CD14-positive monocyte (primary cell): ENCODE measurements around the gene HBM. TPM values are rescaled to one million over a fixed set of nuclear protein-coding genes. Genes with fewer than 3 reads are reported as not detected.
"Not testable (repeated sequence)": the region's sequence is repeated elsewhere in the genome, so short reads cannot be mapped to it uniquely, and the experiment has no call there.

Experiments
- DNase-seq, 3 donors: peaks; one replicate each; pipeline ENCODE4 v3.0.0-alpha.2; 2011 to 2022
- H2AFZ ChIP-seq: 2 replicates; pipeline ENCODE4 v1.6.0; 2012; ENCODE audit warnings: mild to moderate bottlenecking, low read depth, low read length, inconsistent platforms; ENCODE audit not compliant: insufficient read depth, poor library complexity, severe bottlenecking
- H3K27ac ChIP-seq, 2 donors: 1 replicate in 1 of 2; 2 replicates in 1 of 2; pipeline ENCODE4 v1.5.1; 2012 to 2013; ENCODE audit warnings: low read length in 2 of 2, control low read depth in 1 of 2, inconsistent platforms in 1 of 2, low read depth in 1 of 2, mild to moderate bottlenecking in 1 of 2
- H3K27me3 ChIP-seq, 2 donors: one replicate each; pipeline versions ENCODE4 v1.6.0 to v1.6.1; 2011 to 2013; ENCODE audit warnings: low read length in 2 of 2; ENCODE audit not compliant: control insufficient read depth in 2 of 2, insufficient read depth in 2 of 2
- H3K36me3 ChIP-seq, 2 donors: replicated peaks in 1 of 2; 1 replicate in 1 of 2; 2 replicates in 1 of 2; pipeline versions ENCODE4 v1.5.1 to v1.6.1; 2012 to 2013; ENCODE audit warnings: low read length in 2 of 2, control low read depth in 1 of 2, inconsistent platforms in 1 of 2, mild to moderate bottlenecking in 1 of 2; ENCODE audit not compliant: insufficient read depth in 2 of 2, control insufficient read depth in 1 of 2
- H3K4me1 ChIP-seq, 2 donors: 1 replicate in 1 of 2; 2 replicates in 1 of 2; pipeline versions ENCODE4 v1.5.1 to v1.6.1; 2012 to 2013; ENCODE audit warnings: low read length in 2 of 2, control low read depth in 1 of 2, inconsistent platforms in 1 of 2, mild to moderate bottlenecking in 1 of 2, moderate library complexity in 1 of 2; ENCODE audit not compliant: insufficient read depth in 2 of 2, control insufficient read depth in 1 of 2
- H3K4me2 ChIP-seq: replicated peaks from 2 replicates; pipeline ENCODE3; 2012; ENCODE audit warnings: low read length, moderate library complexity, mild to moderate bottlenecking; ENCODE audit not compliant: poor library complexity, severe bottlenecking; ENCODE audit errors: extremely low read depth
- H3K4me3 ChIP-seq, 3 experiments: fragments of 200-600 bp in 1 of 3; sonication (generic) in 1 of 3; replicated peaks in 1 of 3; 1 replicate in 2 of 3; 2 replicates in 1 of 3; pipeline ENCODE4 v1.5.1; 2011 to 2013; ENCODE audit warnings: low read length in 3 of 3, mild to moderate bottlenecking in 3 of 3, control low read depth in 2 of 3, low read depth in 2 of 3, inconsistent platforms in 1 of 3, moderate library complexity in 1 of 3
- H3K79me2 ChIP-seq: 2 replicates; pipeline ENCODE4 v1.6.0; 2012; ENCODE audit warnings: mild to moderate bottlenecking, control low read depth, inconsistent platforms, low read length, moderate library complexity; ENCODE audit not compliant: insufficient read depth
- H3K9ac ChIP-seq: 2 replicates; pipeline ENCODE4 v1.6.0; 2017; ENCODE audit warnings: low read length, mild to moderate bottlenecking; ENCODE audit not compliant: insufficient read depth, poor library complexity, severe bottlenecking
- H3K9me3 ChIP-seq, 2 donors: replicated peaks in 1 of 2; 1 replicate in 1 of 2; 2 replicates in 1 of 2; pipeline versions ENCODE4 v1.5.1 to v1.6.1; 2012 to 2013; ENCODE audit warnings: low read length in 2 of 2, control low read depth in 1 of 2; ENCODE audit not compliant: control insufficient read depth in 1 of 2, insufficient read depth in 1 of 2
- H4K20me1 ChIP-seq: 2 replicates; pipeline ENCODE4 v1.6.0; 2012; ENCODE audit warnings: mild to moderate bottlenecking, low read length, control low read depth, moderate library complexity; ENCODE audit not compliant: insufficient read depth
- H3K27ac Mint-ChIP-seq, 7 donors: one replicate each; pipeline ENCODE4 v1.8.0; 2020; ENCODE audit warnings: mild to moderate bottlenecking in 7 of 7, mixed read lengths in 7 of 7, moderate library complexity in 6 of 7, inconsistent platforms in 2 of 7
- H3K27me3 Mint-ChIP-seq, 3 donors: one replicate each; pipeline ENCODE4 v1.8.0; 2021 to 2022; ENCODE audit warnings: low read depth in 3 of 3, mild to moderate bottlenecking in 3 of 3, mixed read lengths in 3 of 3, moderate library complexity in 3 of 3, inconsistent platforms in 1 of 3
- H3K36me3 Mint-ChIP-seq, 2 donors: one replicate each; pipeline ENCODE4 v1.8.0; 2020; ENCODE audit warnings: mixed read lengths in 2 of 2, inconsistent platforms in 1 of 2, mild to moderate bottlenecking in 1 of 2
- H3K4me1 Mint-ChIP-seq: one replicate; pipeline ENCODE4 v1.8.0; 2020; ENCODE audit warnings: mild to moderate bottlenecking, mixed read lengths
- H3K4me3 Mint-ChIP-seq, 2 donors: one replicate each; pipeline ENCODE4 v1.8.0; 2020; ENCODE audit warnings: mild to moderate bottlenecking in 2 of 2, mixed read lengths in 2 of 2, moderate library complexity in 1 of 2
- H3K9me3 Mint-ChIP-seq, 7 donors: one replicate each; pipeline ENCODE4 v1.8.0; 2020 to 2022; ENCODE audit warnings: mixed read lengths in 7 of 7, mild to moderate bottlenecking in 6 of 7, moderate library complexity in 6 of 7, inconsistent platforms in 2 of 7
- CTCF ChIP-seq: fragments of 200-600 bp; IDR thresholded peaks from one replicate; pipeline ENCODE4 v1.8.0; 2022; ENCODE audit warnings: antibody characterized with exemption, mild to moderate bottlenecking
- WGBS: methylation state at CpG from one replicate; pipeline ENCODE4 v1.1.5; 2013; ENCODE audit warnings: missing lambda C conversion rate; ENCODE audit not compliant: insufficient coverage; 5-methylcytosine and 5-hydroxymethylcytosine counted together
- intact Hi-C, 2 donors: fragments of 100-400 bp; cut with micrococcal nuclease; formaldehyde crosslinking; loops; one replicate each; pipeline versions ENCODE4 v1.15.0 to v1.15.1; 2023
- polyA plus RNA-seq, 3 donors: library from polyadenylated mRNA; depleted of rRNA in 1 of 3; unstranded in 2 of 3; stranded (reverse) in 1 of 3; fragments of 300-500 nt in 2 of 3; fragments of >200 nt in 1 of 3; fragmentation: Illumina TruSeq in 2 of 3; gene quantifications; 1 replicate in 2 of 3; 2 replicates in 1 of 3; pipeline ENCODE4 v1.2.3, GENCODE V29; 2012 to 2021

Gene HBM
- polyA plus RNA-seq, 3 donors = not detected

DNA sequence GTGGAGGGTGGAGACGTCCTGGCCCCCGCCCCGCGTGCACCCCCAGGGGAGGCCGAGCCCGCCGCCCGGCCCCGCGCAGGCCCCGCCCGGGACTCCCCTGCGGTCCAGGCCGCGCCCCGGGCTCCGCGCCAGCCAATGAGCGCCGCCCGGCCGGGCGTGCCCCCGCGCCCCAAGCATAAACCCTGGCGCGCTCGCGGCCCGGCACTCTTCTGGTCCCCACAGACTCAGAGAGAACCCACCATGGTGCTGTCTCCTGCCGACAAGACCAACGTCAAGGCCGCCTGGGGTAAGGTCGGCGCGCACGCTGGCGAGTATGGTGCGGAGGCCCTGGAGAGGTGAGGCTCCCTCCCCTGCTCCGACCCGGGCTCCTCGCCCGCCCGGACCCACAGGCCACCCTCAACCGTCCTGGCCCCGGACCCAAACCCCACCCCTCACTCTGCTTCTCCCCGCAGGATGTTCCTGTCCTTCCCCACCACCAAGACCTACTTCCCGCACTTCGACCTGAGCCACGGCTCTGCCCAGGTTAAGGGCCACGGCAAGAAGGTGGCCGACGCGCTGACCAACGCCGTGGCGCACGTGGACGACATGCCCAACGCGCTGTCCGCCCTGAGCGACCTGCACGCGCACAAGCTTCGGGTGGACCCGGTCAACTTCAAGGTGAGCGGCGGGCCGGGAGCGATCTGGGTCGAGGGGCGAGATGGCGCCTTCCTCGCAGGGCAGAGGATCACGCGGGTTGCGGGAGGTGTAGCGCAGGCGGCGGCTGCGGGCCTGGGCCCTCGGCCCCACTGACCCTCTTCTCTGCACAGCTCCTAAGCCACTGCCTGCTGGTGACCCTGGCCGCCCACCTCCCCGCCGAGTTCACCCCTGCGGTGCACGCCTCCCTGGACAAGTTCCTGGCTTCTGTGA, 11.0 kb downstream of the HBM start, which contains the start of gene HBA1:
Gene HBA1 (plus strand): TSS at position 204 of the 906 bp plus-strand sequence. CDS start 37 bp downstream, at position 241.
- H3K9me3 ChIP-seq, H3K79me2 ChIP-seq, H3K36me3 Mint-ChIP-seq, H3K9ac ChIP-seq, H3K27ac Mint-ChIP-seq, DNase-seq, H3K4me2 ChIP-seq, H3K4me3 ChIP-seq, H3K27ac ChIP-seq, intact Hi-C loops, H2AFZ ChIP-seq, H3K36me3 ChIP-seq, H4K20me1 ChIP-seq: not testable (repeated sequence)
- Mint-ChIP-seq H3K27me3 (peaks cover 57 to 80% (median 69%) of the 10 kb centered on the region in 3 donors), H3K4me3 (peak within 1 kb of the TSS in 1 of 2 donors; percentile 75), H3K9me3 (peaks cover 0 to 20% (median 4%) of the 10 kb centered on the region in 7 donors), H3K4me1 (peaks cover 13% of the 10 kb centered on the region)
- H3K27me3 ChIP-seq = peaks cover 46 to 70% of the 10 kb centered on the region in 2 donors
- 2% methylated on average over 25 of the region's 88 CpGs for WGBS
- peaks cover 8 to 17% of the 10 kb centered on the region in 2 donors for H3K4me1 ChIP-seq

GRCh38 chr16:177394-177822, 11.6 kb downstream of the HBM start:
- WGBS = 8% methylated on average over 9 of the region's 13 CpGs
- no peaks in the 10 kb centered on the region for H3K79me2 ChIP-seq

More at GRCh38 chr16:177394-177822, 11.6 kb downstream of the HBM start:
- H3K4me2 ChIP-seq = no peak overlapping the region
- Mint-ChIP-seq H3K9me3 (peaks cover 0 to 20% (median 4%) of the 10 kb centered on the region in 7 donors), H3K36me3 (peaks cover 0 to 4% of the 10 kb centered on the region in 2 donors), H3K27ac (no peak overlapping the region), H3K4me1 (peaks cover 13% of the 10 kb centered on the region), H3K27me3 (peaks cover 56 to 81% (median 70%) of the 10 kb centered on the region in 3 donors), H3K4me3 (peak overlapping the region in 1 of 2 donors; percentile 65)
- H4K20me1 ChIP-seq = no peaks in the 10 kb centered on the region
- no peak for TF ChIP-seq CTCF
- no peaks in the 10 kb centered on the region for H3K36me3 ChIP-seq
- no peak overlapping the region for H3K4me3 ChIP-seq
- DNase-seq = no peak
- peaks cover 8 to 17% of the 10 kb centered on the region in 2 donors for H3K4me1 ChIP-seq
- H2AFZ ChIP-seq = no peak overlapping the region
- no peak overlapping the region for H3K9ac ChIP-seq
- H3K9me3 ChIP-seq = peaks cover 0 to 9% of the 10 kb centered on the region in 2 donors
- no peak overlapping the region for H3K27ac ChIP-seq
- peaks cover 45 to 70% of the 10 kb centered on the region in 2 donors for H3K27me3 ChIP-seq
- intact Hi-C loops = no loop called here
